ENCODE results near the gene N4BP2L2. TPM values are rescaled to one million over a fixed set of nuclear protein-coding genes. Genes with fewer than 3 reads are reported as not detected.

N4BP2L2 gene
- total and polyA plus RNA-seq, 5 donors from 2014 or later, result 161 to 242 (median 213) TPM

- H3K36me3 Mint-ChIP-seq, result peaks cover 31% of the 10 kb centered on the region
- no peaks in the 10 kb centered on the region for H3K9me3 ChIP-seq (ENCODE audit: control insufficient read depth in 2 of 2, low read length in 2 of 2)
- peaks cover 41 to 80% (median 64%) of the 10 kb centered on the region in 4 donors for H3K4me1 Mint-ChIP-seq
- no peaks in the 10 kb centered on the region for H3K27me3 Mint-ChIP-seq
- peaks cover 37% of the 10 kb centered on the region for H3K36me3 ChIP-seq (ENCODE audit: control insufficient read depth, insufficient read depth, low read length)
- ATAC-seq (ENCODE audit: low read depth in 2 of 2) (no peak), DNase-seq (no peak)
- peak overlapping the region; percentile 51 for H3K4me3 ChIP-seq (ENCODE audit: low read depth, low read length)
- peak overlapping the region in 1 of 3 donors; percentile 1 for H3K27ac Mint-ChIP-seq
- H3K27ac ChIP-seq (ENCODE audit: insufficient read depth, low read length, poor library complexity, severe bottlenecking), result no peak overlapping the region
- H3K4me3 Mint-ChIP-seq, result peak overlapping the region in 3 of 4 donors; percentile 2 to 54 (median 31)
- peaks cover 54% of the 10 kb centered on the region for H3K4me1 ChIP-seq (ENCODE audit: control insufficient read depth, insufficient read depth, low read length, poor library complexity, severe bottlenecking)
- H3K27me3 ChIP-seq (ENCODE audit: control insufficient read depth, insufficient read depth, low read length), result no peaks in the 10 kb centered on the region
- no peaks in the 10 kb centered on the region for H3K9me3 Mint-ChIP-seq
Observed at GRCh38 chr13:32528358-32528757, 10.2 kb downstream of the N4BP2L2 start.

- Mint-ChIP-seq H3K4me1 (peaks cover 45 to 75% (median 61%) of the 10 kb centered on the region in 4 donors), H3K27ac (peak overlapping the region in 1 of 3 donors; percentile 21)
Observed at GRCh38 chr13:32527151-32527550, 11.4 kb downstream of the N4BP2L2 start.

GRCh38 chr13:32525766-32526165 lies 12.8 kb downstream of the N4BP2L2 start:
- Histone ChIP-seq H3K4me1 (ENCODE audit: control insufficient read depth, insufficient read depth, low read length, poor library complexity, severe bottlenecking) (peaks cover 30% of the 10 kb centered on the region), H3K27me3 (ENCODE audit: control insufficient read depth, insufficient read depth, low read length) (no peaks in the 10 kb centered on the region), H3K9me3 (ENCODE audit: control insufficient read depth in 2 of 2, low read length in 2 of 2) (no peaks in the 10 kb centered on the region), H3K36me3 (ENCODE audit: control insufficient read depth, insufficient read depth, low read length) (peaks cover 53% of the 10 kb centered on the region), H3K4me3 (ENCODE audit: low read depth, low read length) (no peak overlapping the region), H3K27ac (ENCODE audit: insufficient read depth, low read length, poor library complexity, severe bottlenecking) (no peak overlapping the region)
- Mint-ChIP-seq H3K9me3 (no peaks in the 10 kb centered on the region), H3K4me1 (peaks cover 39 to 66% (median 52%) of the 10 kb centered on the region in 4 donors), H3K4me3 (peak overlapping the region in 1 of 4 donors; percentile 24), H3K27me3 (no peaks in the 10 kb centered on the region), H3K27ac (peak overlapping the region in 1 of 3 donors; percentile 56), H3K36me3 (peaks cover 32% of the 10 kb centered on the region)
- DNase-seq (no peak), ATAC-seq (ENCODE audit: low read depth in 2 of 2) (no peak)

More at GRCh38 chr13:32527151-32527550, 11.4 kb downstream of the N4BP2L2 start:
- Mint-ChIP-seq H3K36me3 (peaks cover 26% of the 10 kb centered on the region), H3K27me3 (no peaks in the 10 kb centered on the region), H3K4me3 (peak overlapping the region in 1 of 4 donors; percentile 3), H3K9me3 (no peaks in the 10 kb centered on the region)
- no peak for DNase-seq
- ATAC-seq (ENCODE audit: low read depth in 2 of 2), result no peak
- Histone ChIP-seq H3K27ac (ENCODE audit: insufficient read depth, low read length, poor library complexity, severe bottlenecking) (no peak overlapping the region), H3K4me1 (ENCODE audit: control insufficient read depth, insufficient read depth, low read length, poor library complexity, severe bottlenecking) (peaks cover 44% of the 10 kb centered on the region), H3K27me3 (ENCODE audit: control insufficient read depth, insufficient read depth, low read length) (no peaks in the 10 kb centered on the region), H3K36me3 (ENCODE audit: control insufficient read depth, insufficient read depth, low read length) (peaks cover 40% of the 10 kb centered on the region), H3K4me3 (ENCODE audit: low read depth, low read length) (no peak overlapping the region), H3K9me3 (ENCODE audit: control insufficient read depth in 2 of 2, low read length in 2 of 2) (no peaks in the 10 kb centered on the region)

GRCh38 chr13:32515246-32515645 lies 23.3 kb downstream of the N4BP2L2 start:
- H3K36me3 Mint-ChIP-seq, result peaks cover 35% of the 10 kb centered on the region
- ATAC-seq (ENCODE audit: low read depth in 2 of 2) (no peak), DNase-seq (no peak)
- H3K4me3 ChIP-seq (ENCODE audit: low read depth, low read length), result no peak overlapping the region
- no peaks in the 10 kb centered on the region for H3K27me3 ChIP-seq (ENCODE audit: control insufficient read depth, insufficient read depth, low read length)
- no peak overlapping the region for H3K4me3 Mint-ChIP-seq
- H3K9me3 ChIP-seq (ENCODE audit: control insufficient read depth in 2 of 2, low read length in 2 of 2), result no peaks in the 10 kb centered on the region
- no peak overlapping the region for H3K27ac Mint-ChIP-seq
- H3K27me3 Mint-ChIP-seq, result no peaks in the 10 kb centered on the region
- H3K36me3 ChIP-seq (ENCODE audit: control insufficient read depth, insufficient read depth, low read length), result peaks cover 51% of the 10 kb centered on the region
- H3K9me3 Mint-ChIP-seq, result no peaks in the 10 kb centered on the region
- H3K4me1 ChIP-seq (ENCODE audit: control insufficient read depth, insufficient read depth, low read length, poor library complexity, severe bottlenecking), result no peaks in the 10 kb centered on the region
- peaks cover 7 to 35% (median 20%) of the 10 kb centered on the region in 4 donors for H3K4me1 Mint-ChIP-seq
- no peak overlapping the region for H3K27ac ChIP-seq (ENCODE audit: insufficient read depth, low read length, poor library complexity, severe bottlenecking)

GRCh38 chr13:32511482-32511881 lies 27.1 kb downstream of the N4BP2L2 start:
- Histone ChIP-seq H3K4me1 (ENCODE audit: control insufficient read depth, insufficient read depth, low read length, poor library complexity, severe bottlenecking) (no peaks in the 10 kb centered on the region), H3K27ac (ENCODE audit: insufficient read depth, low read length, poor library complexity, severe bottlenecking) (no peak overlapping the region), H3K9me3 (ENCODE audit: control insufficient read depth in 2 of 2, low read length in 2 of 2) (no peaks in the 10 kb centered on the region), H3K27me3 (ENCODE audit: control insufficient read depth, insufficient read depth, low read length) (no peaks in the 10 kb centered on the region), H3K4me3 (ENCODE audit: low read depth, low read length) (no peak overlapping the region), H3K36me3 (ENCODE audit: control insufficient read depth, insufficient read depth, low read length) (peaks cover 29% of the 10 kb centered on the region)
- Mint-ChIP-seq H3K27ac (peak overlapping the region in 2 of 3 donors; percentile 43 to 66), H3K36me3 (peaks cover 11% of the 10 kb centered on the region), H3K9me3 (no peaks in the 10 kb centered on the region), H3K4me1 (peaks cover 0 to 21% (median 13%) of the 10 kb centered on the region in 4 donors), H3K4me3 (no peak overlapping the region), H3K27me3 (no peaks in the 10 kb centered on the region)
- no peak for DNase-seq
- ATAC-seq (ENCODE audit: low read depth in 2 of 2), result no peak

GRCh38 chr13:32504876-32505275 lies 33.7 kb downstream of the N4BP2L2 start:
- Histone ChIP-seq H3K36me3 (ENCODE audit: control insufficient read depth, insufficient read depth, low read length) (peaks cover 14% of the 10 kb centered on the region), H3K4me1 (ENCODE audit: control insufficient read depth, insufficient read depth, low read length, poor library complexity, severe bottlenecking) (no peaks in the 10 kb centered on the region), H3K27me3 (ENCODE audit: control insufficient read depth, insufficient read depth, low read length) (no peaks in the 10 kb centered on the region), H3K9me3 (ENCODE audit: control insufficient read depth in 2 of 2, low read length in 2 of 2) (no peaks in the 10 kb centered on the region), H3K4me3 (ENCODE audit: low read depth, low read length) (no peak overlapping the region), H3K27ac (ENCODE audit: insufficient read depth, low read length, poor library complexity, severe bottlenecking) (no peak overlapping the region)
- peaks cover 5 to 18% (median 14%) of the 10 kb centered on the region in 4 donors for H3K4me1 Mint-ChIP-seq
- peaks cover 7% of the 10 kb centered on the region for H3K36me3 Mint-ChIP-seq
- H3K27me3 Mint-ChIP-seq, result no peaks in the 10 kb centered on the region
- H3K4me3 Mint-ChIP-seq, result no peak overlapping the region
- ATAC-seq (ENCODE audit: low read depth in 2 of 2) (no peak), DNase-seq (no peak)
- no peaks in the 10 kb centered on the region for H3K9me3 Mint-ChIP-seq
- H3K27ac Mint-ChIP-seq, result peak overlapping the region in 1 of 3 donors; percentile 17

GRCh38 chr13:32504263-32504662 lies 34.3 kb downstream of the N4BP2L2 start:
- no peaks in the 10 kb centered on the region for H3K9me3 ChIP-seq (ENCODE audit: control insufficient read depth in 2 of 2, low read length in 2 of 2)
- no peaks in the 10 kb centered on the region for H3K9me3 Mint-ChIP-seq
- ATAC-seq (ENCODE audit: low read depth in 2 of 2), result no peak
- H3K27me3 Mint-ChIP-seq, result no peaks in the 10 kb centered on the region
- H3K4me3 Mint-ChIP-seq, result no peak overlapping the region
- peaks cover 7% of the 10 kb centered on the region for H3K36me3 Mint-ChIP-seq
- H3K27ac Mint-ChIP-seq, result peak overlapping the region in 2 of 3 donors; percentile 3 to 65
- no peak overlapping the region for H3K4me3 ChIP-seq (ENCODE audit: low read depth, low read length)
- H3K27me3 ChIP-seq (ENCODE audit: control insufficient read depth, insufficient read depth, low read length), result no peaks in the 10 kb centered on the region
- peaks cover 14% of the 10 kb centered on the region for H3K36me3 ChIP-seq (ENCODE audit: control insufficient read depth, insufficient read depth, low read length)
- H3K27ac ChIP-seq (ENCODE audit: insufficient read depth, low read length, poor library complexity, severe bottlenecking), result no peak overlapping the region
- H3K4me1 Mint-ChIP-seq, result peaks cover 5 to 21% (median 13%) of the 10 kb centered on the region in 4 donors
- no peaks in the 10 kb centered on the region for H3K4me1 ChIP-seq (ENCODE audit: control insufficient read depth, insufficient read depth, low read length, poor library complexity, severe bottlenecking)
- no peak for DNase-seq

- Mint-ChIP-seq H3K4me1 (peaks cover 9 to 25% (median 13%) of the 10 kb centered on the region in 4 donors), H3K9me3 (no peaks in the 10 kb centered on the region), H3K27me3 (no peaks in the 10 kb centered on the region), H3K4me3 (no peak overlapping the region), H3K36me3 (peaks cover 7% of the 10 kb centered on the region), H3K27ac (peak overlapping the region in 1 of 3 donors; percentile 65)
- no peak for ATAC-seq (ENCODE audit: low read depth in 2 of 2)
- Histone ChIP-seq H3K4me3 (ENCODE audit: low read depth, low read length) (no peak overlapping the region), H3K36me3 (ENCODE audit: control insufficient read depth, insufficient read depth, low read length) (peaks cover 14% of the 10 kb centered on the region), H3K27me3 (ENCODE audit: control insufficient read depth, insufficient read depth, low read length) (no peaks in the 10 kb centered on the region), H3K27ac (ENCODE audit: insufficient read depth, low read length, poor library complexity, severe bottlenecking) (no peak overlapping the region), H3K4me1 (ENCODE audit: control insufficient read depth, insufficient read depth, low read length, poor library complexity, severe bottlenecking) (no peaks in the 10 kb centered on the region), H3K9me3 (ENCODE audit: control insufficient read depth in 2 of 2, low read length in 2 of 2) (no peaks in the 10 kb centered on the region)
- no peak for DNase-seq
Observed at GRCh38 chr13:32503727-32504126, 34.9 kb downstream of the N4BP2L2 start.
